Stomach (tissue), 4 donors: ENCODE results near the gene IDH2.

Experiments used
- CTCF ChIP-seq, 7 experiments: fragments of 450-650 bp in 4 of 7; fragments of 200-600 bp in 3 of 7; sonication (generic) in 3 of 7; IDR thresholded peaks; one replicate each; pipeline ENCODE4 v1.5.1; 2016 to 2019; ENCODE audit warnings: antibody characterized with exemption in 7 of 7, control low read depth in 2 of 7, mild to moderate bottlenecking in 1 of 7
- EP300 ChIP-seq: sonication (generic); formaldehyde crosslinking; IDR thresholded peaks from one replicate; pipeline ENCODE4 v1.6.1; 2017; ENCODE audit warnings: antibody characterized with exemption
- POLR2A ChIP-seq, 4 donors: fragments of 450-650 bp; IDR thresholded peaks; one replicate each; pipeline ENCODE4 v1.6.1; 2016; ENCODE audit warnings: antibody characterized with exemption in 4 of 4, control low read depth in 2 of 4, mild to moderate bottlenecking in 1 of 4, moderate library complexity in 1 of 4
- POLR2AphosphoS5 ChIP-seq, 3 donors: sonication (generic); formaldehyde crosslinking; IDR thresholded peaks; one replicate each; pipeline ENCODE4 v1.6.1; 2016; ENCODE audit warnings: antibody characterized with exemption in 3 of 3

- TF ChIP-seq CTCF (IDR thresholded peaks at IDR 0.05) (no peak), POLR2A (IDR thresholded peaks at IDR 0.05) (no peak), POLR2AphosphoS5 (IDR thresholded peaks at IDR 0.05) (no peak), EP300 (no peak)
Measured at GRCh38 chr15:90090226-90090848, 11.9 kb downstream of the IDH2 start.
